Neuron (in vitro differentiated cells): ENCODE results near the gene CD163L1.
"Not testable (repeated sequence)": the region's sequence is repeated elsewhere in the genome, so short reads cannot be mapped to it uniquely, and the experiment has no call there.

Source experiments
- H2AFZ ChIP-seq: one replicate; pipeline ENCODE4 v1.6.1; 2013; ENCODE audit warnings: low read depth, mild to moderate bottlenecking, inconsistent platforms, low read length, moderate library complexity
- H3K27me3 ChIP-seq: one replicate; pipeline ENCODE4 v1.6.1; 2013; ENCODE audit warnings: low read length; ENCODE audit not compliant: insufficient read depth
- H3K36me3 ChIP-seq: one replicate; pipeline ENCODE4 v1.6.1; 2013; ENCODE audit warnings: low read length; ENCODE audit not compliant: insufficient read depth
- H3K4me1 ChIP-seq: one replicate; pipeline ENCODE4 v1.6.1; 2013; ENCODE audit warnings: low read length; ENCODE audit not compliant: insufficient read depth
- H3K4me3 ChIP-seq: 2 replicates; pipeline ENCODE4 v1.5.1; 2013; ENCODE audit warnings: mild to moderate bottlenecking, low read length, moderate library complexity
- H3K9me3 ChIP-seq: one replicate; pipeline ENCODE4 v1.6.1; 2013; ENCODE audit warnings: low read length

CD163L1 gene

DNA sequence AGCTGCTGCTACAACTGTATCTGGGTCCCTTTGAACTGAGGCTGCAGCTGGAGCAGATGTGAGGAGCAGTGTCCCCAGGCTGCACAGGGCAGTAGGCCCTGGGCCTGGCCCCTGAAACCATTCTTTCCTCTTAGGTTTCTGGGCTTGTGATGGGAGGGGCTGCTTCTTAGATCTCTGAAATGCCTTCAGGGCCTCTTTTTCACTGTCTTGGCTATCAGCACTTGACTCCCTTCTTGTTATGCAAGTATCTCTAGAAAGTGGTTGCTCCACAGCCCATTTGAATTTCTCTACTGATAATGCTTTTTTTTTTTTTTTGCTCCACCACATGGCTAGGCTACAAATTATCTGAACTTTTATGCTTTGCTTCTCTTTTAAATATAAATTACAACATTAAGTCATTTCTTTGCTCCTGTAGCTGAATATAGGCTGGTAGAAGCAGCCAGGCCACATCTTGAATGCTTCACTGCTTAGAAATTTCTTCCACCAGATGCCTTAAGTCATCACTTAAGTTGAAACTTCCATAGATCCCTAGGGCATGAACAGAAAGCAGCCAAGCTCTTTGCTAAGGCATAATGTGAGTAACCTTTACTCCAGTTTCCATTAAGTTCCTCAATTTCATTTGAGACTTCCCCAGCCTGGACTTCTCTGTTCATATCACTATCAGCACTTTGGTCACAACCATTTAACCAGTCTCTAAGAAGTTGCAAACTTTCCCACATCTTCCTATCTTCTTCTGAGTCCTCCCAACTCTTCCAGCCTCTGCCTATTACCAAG is 98.9 kb downstream of the CD163L1 start:
- Histone ChIP-seq H3K27me3 (no peaks in the 10 kb centered on the region), H3K4me3 (no peak overlapping the region), H2AFZ (no peak overlapping the region), H3K4me1 (no peaks in the 10 kb centered on the region), H3K9me3 (no peaks in the 10 kb centered on the region), H3K36me3 (no peaks in the 10 kb centered on the region)

DNA sequence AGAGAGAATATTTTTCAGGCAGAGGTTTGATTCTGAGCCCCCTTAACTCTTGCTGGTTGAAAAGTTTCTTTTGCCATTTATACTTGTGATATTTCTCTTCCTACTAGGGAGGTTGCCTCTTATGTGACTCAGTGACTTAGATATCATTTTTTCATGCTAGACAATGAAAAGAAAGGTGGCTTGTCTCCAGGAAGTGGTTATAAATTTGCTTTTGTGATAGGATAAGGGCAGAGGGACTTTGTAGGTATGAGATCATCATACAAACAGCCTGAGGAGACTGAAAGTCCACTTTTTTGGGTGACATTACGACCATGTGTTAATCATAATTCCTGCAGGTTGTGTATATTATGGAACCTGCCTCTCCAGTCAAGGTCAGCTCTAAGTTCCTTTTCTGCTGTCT is 104.3 kb downstream of the CD163L1 start:
- H3K4me3 ChIP-seq = no peak overlapping the region
- H2AFZ ChIP-seq = no peak overlapping the region
- no peaks in the 10 kb centered on the region for H3K9me3 ChIP-seq
- no peaks in the 10 kb centered on the region for H3K36me3 ChIP-seq
- H3K27me3 ChIP-seq = no peaks in the 10 kb centered on the region
- no peaks in the 10 kb centered on the region for H3K4me1 ChIP-seq

DNA sequence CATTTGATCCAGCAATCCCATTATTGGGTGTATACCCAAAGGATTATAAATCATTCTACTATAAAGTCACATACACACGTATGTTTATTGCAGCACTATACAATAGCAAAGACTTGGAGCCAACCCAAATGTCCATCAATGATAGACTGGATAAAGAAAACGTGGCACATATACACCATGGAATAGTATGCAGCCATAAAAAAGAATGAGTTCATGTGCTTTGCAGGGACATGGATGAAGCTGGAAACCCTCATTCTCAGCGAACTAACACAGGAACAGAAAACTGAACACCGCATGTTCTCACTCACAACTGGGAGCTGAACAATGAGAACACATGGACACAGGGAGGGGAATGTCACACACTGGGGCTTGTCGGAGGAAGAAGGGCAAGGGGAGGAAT is 106.2 kb downstream of the CD163L1 start:
- H3K4me1 ChIP-seq, H3K27me3 ChIP-seq, H3K4me3 ChIP-seq: not testable (repeated sequence)

DNA sequence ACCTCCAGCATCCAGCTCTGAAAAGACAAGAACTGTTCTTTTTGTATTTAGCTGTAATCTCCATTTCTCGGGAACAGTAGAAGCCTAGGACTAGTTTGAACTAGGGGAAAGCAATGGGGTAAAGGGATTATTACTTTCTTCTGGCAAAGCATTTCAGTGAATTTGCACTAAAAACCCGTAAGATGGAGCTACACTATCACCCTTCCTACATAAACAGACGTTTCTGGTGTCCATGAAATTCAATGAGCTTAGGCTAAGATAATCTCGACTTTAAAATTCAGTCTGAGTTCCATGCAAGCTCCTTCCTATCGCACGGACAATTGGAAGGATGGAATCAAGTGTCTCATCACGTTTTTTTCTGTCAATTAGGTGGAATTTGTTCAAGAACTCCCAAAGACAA is 116.0 kb downstream of the CD163L1 start:
- Histone ChIP-seq H3K4me1 (no peaks in the 10 kb centered on the region), H3K27me3 (no peaks in the 10 kb centered on the region), H3K9me3 (peaks cover 1% of the 10 kb centered on the region), H2AFZ (no peak overlapping the region), H3K4me3 (no peak overlapping the region), H3K36me3 (no peaks in the 10 kb centered on the region)

More for the DNA sequence above, 106.2 kb downstream of the CD163L1 start:
- H3K36me3 ChIP-seq, H2AFZ ChIP-seq, H3K9me3 ChIP-seq: not testable (repeated sequence)

DNA sequence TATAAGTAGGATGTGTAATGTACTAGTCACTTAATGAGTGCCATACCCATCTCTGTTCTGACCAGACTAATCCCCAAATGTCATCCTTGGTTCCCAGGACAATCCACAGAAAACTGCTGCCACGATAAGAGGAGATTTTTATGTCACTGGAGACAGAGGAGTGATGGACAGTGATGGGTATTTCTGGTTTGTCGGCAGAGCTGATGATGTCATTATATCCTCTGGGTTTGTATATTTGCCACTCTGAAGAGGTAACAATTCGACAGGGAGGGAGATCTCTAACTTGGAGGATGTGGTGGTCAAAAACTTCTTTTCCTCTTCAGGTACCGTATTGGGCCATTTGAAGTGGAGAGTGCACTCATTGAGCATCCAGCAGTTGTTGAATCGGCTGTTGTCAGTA is 119.8 kb downstream of the CD163L1 start:
- Histone ChIP-seq H3K9me3 (no peaks in the 10 kb centered on the region), H3K36me3 (no peaks in the 10 kb centered on the region), H3K4me3 (no peak overlapping the region), H2AFZ (no peak overlapping the region), H3K4me1 (no peaks in the 10 kb centered on the region), H3K27me3 (no peaks in the 10 kb centered on the region)

DNA sequence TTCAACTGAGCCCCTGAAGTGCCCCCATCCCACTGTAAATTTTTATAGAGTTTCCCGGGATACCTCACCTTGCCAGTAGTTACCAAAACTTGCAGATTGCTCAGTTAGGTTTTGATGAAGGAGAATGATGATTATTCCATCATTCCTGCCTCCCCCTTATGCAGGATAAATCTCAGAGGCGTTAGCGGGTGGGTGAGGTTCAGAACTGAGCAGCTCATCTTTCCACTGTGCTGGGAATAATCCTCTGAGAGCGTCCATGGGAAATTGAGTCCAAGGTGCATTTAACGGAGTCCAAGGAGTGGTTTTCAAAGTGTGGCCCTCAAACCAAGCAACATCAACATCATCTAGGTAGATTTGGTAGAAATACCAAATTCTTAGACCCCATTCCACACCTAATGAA is 121.4 kb downstream of the CD163L1 start:
- no peaks in the 10 kb centered on the region for H3K9me3 ChIP-seq

DNA sequence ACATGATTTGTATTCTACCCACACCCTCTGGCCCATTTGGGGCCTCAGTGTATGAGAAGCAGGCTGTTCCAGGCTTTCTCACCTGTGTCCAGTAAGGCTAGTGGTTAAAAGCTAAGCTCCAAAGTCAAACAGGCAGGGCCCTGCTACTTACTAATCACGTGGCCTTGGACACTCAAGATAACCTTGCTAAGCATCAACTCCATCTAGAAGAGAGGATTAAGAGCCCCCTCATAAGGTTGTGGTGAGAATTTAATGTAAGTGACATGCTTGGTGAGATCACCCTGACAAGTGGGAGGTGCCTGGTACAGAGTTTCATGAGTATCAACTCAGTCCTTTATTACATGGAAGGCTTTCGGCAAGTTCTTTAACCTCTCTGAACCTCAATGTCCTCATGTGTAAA is 122.3 kb downstream of the CD163L1 start:
- no peak overlapping the region for H2AFZ ChIP-seq
- H3K27me3 ChIP-seq = no peaks in the 10 kb centered on the region
- no peaks in the 10 kb centered on the region for H3K9me3 ChIP-seq
- no peak overlapping the region for H3K4me3 ChIP-seq
- no peaks in the 10 kb centered on the region for H3K4me1 ChIP-seq
- no peaks in the 10 kb centered on the region for H3K36me3 ChIP-seq

More for the DNA sequence above, 121.4 kb downstream of the CD163L1 start:
- H3K27me3 ChIP-seq = no peaks in the 10 kb centered on the region
- no peaks in the 10 kb centered on the region for H3K36me3 ChIP-seq
- no peak overlapping the region for H2AFZ ChIP-seq
- H3K4me3 ChIP-seq = no peak overlapping the region
- H3K4me1 ChIP-seq = no peaks in the 10 kb centered on the region

DNA sequence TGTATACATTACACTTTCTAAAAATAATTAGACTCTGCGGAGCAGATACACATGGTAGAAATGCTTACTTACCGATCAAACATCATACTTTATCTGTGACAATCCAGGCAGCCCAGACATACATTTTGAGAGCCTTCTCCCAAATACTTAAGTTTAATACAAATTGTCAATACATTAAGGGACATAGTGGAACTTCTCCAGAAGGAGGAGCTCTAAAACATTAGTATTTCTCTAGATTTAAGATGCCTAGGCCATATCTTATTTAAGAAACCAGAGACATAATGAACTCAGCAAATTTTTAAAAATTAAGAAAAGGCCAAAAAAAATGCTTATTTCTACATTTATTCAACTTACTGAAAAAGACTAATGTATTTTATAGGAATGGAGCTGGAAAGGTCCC is 124.0 kb downstream of the CD163L1 start:
- no peak overlapping the region for H3K4me3 ChIP-seq

DNA sequence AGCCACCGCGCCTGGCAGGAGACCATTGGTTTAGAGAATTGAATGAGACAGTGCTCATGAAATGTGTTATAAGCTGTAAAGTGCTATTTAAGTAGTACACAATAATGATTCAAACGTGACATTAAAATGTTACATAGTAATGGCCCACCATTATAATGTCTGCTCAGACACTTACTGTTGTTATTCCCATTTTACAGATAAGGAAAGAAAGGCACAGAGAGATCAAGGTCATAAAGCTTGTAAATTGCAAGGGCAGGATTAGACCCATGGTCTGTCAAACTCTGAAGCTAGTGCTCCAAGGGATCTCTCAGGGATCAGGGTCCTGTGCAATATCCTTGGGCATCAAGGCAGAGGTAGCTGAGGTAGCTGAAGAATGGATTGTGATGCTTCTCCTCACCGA is 133.9 kb downstream of the CD163L1 start:
- Histone ChIP-seq H2AFZ (no peak overlapping the region), H3K27me3 (no peaks in the 10 kb centered on the region), H3K4me3 (no peak overlapping the region), H3K36me3 (no peaks in the 10 kb centered on the region), H3K4me1 (no peaks in the 10 kb centered on the region), H3K9me3 (no peaks in the 10 kb centered on the region)

More for the DNA sequence above, 124.0 kb downstream of the CD163L1 start:
- no peaks in the 10 kb centered on the region for H3K9me3 ChIP-seq
- H3K4me1 ChIP-seq = no peaks in the 10 kb centered on the region
- no peak overlapping the region for H2AFZ ChIP-seq
- no peaks in the 10 kb centered on the region for H3K36me3 ChIP-seq
- H3K27me3 ChIP-seq = no peaks in the 10 kb centered on the region
